Measurements from ENCODE around the gene MT4.

DNA sequence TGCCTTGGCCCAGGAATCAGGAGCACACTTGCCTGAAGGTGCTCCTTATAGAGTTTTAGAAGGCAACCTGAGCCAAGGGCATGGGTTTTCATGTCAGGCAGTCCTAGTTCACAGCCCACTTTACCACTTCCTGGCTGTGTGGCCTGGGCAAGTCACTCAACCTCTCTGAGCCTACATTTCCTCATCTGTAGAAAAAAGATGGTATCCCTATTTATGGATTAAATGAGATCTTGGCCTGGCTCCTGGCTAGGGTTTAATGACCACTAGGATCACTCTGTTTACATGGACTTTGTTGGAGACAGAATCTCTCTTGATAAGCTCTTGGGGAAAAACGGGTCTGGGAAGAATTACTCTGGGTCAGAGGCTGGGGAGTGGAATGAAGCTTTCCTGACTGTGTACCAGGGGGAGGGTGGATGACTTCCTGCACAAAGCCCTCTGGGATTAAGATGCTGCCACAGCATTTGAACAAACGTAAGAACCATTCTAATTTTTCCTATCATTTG lies 45.8 kb downstream of the MT4 start:
- no peak for TF ChIP-seq POLR2A (IDR thresholded peaks at IDR 0.05)
- TF ChIP-seq, protein P1, sequence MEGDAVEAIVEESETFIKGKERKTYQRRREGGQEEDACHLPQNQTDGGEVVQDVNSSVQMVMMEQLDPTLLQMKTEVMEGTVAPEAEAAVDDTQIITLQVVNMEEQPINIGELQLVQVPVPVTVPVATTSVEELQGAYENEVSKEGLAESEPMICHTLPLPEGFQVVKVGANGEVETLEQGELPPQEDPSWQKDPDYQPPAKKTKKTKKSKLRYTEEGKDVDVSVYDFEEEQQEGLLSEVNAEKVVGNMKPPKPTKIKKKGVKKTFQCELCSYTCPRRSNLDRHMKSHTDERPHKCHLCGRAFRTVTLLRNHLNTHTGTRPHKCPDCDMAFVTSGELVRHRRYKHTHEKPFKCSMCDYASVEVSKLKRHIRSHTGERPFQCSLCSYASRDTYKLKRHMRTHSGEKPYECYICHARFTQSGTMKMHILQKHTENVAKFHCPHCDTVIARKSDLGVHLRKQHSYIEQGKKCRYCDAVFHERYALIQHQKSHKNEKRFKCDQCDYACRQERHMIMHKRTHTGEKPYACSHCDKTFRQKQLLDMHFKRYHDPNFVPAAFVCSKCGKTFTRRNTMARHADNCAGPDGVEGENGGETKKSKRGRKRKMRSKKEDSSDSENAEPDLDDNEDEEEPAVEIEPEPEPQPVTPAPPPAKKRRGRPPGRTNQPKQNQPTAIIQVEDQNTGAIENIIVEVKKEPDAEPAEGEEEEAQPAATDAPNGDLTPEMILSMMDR (IDR thresholded peaks at IDR 0.05) = no peak

All from ovary (tissue), 3 donors.